Kidney glomerular epithelial cell (primary cell): ENCODE data around the gene PAFAH1B1.

Experiments
- DNase-seq: peaks from one replicate; lab custom pipeline; 2025; lab: John Stamatoyannopoulos, UW

Gene PAFAH1B1

GRCh38 chr17:2722611-2723010 is 129.2 kb downstream of the PAFAH1B1 start:
- no peak for DNase-seq

- no peak for DNase-seq
Observed at GRCh38 chr17:2723505-2723996, 130.1 kb downstream of the PAFAH1B1 start.

- no peak for DNase-seq
Observed at GRCh38 chr17:2723997-2724783, 130.7 kb downstream of the PAFAH1B1 start.

GRCh38 chr17:2724784-2725164 is 131.3 kb downstream of the PAFAH1B1 start:
- DNase-seq: no peak

GRCh38 chr17:2730764-2731353 is 137.4 kb downstream of the PAFAH1B1 start:
- no peak for DNase-seq

GRCh38 chr17:2731807-2732206 is 138.4 kb downstream of the PAFAH1B1 start:
- DNase-seq: no peak

GRCh38 chr17:2734939-2735338 is 141.5 kb downstream of the PAFAH1B1 start:
- DNase-seq: no peak
